Measurements from ENCODE around the gene SETDB1.

SETDB1 gene

GRCh38 chr1:150944856-150945255, 18.7 kb downstream of the SETDB1 start:
- DNase-seq: no peak

- DNase-seq: no peak
Observed at GRCh38 chr1:150954708-150955107, 28.5 kb downstream of the SETDB1 start.

- no peak for DNase-seq
Observed at GRCh38 chr1:150955280-150955679, 29.1 kb downstream of the SETDB1 start.

DNA sequence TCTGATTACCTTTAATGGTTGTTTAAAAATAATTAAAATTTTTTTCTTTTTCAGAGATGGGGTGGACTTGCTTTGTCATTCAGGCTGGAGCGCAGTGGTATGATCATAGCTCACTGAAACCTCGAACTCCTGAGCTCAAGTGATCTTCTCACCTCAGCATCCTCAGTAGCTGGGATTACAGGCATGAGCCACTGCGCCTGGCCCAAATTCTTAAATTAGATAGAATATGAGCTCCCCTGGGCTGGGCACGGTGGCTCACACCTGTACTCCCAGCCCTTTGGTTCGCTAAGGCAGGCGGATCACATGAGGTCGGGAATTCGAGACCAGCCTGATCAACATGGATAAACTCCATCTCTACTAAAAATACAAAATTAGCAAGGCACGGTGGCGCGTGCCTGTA, 31.5 kb downstream of the SETDB1 start:
- no peak for DNase-seq

GRCh38 chr1:150960646-150961045, 34.5 kb downstream of the SETDB1 start:
- DNase-seq: no peak

- DNase-seq: no peak
Observed at GRCh38 chr1:150961756-150962155, 35.6 kb downstream of the SETDB1 start.

GRCh38 chr1:150963321-150964163, 37.4 kb downstream of the SETDB1 start:
- DNase-seq: no peak

DNA sequence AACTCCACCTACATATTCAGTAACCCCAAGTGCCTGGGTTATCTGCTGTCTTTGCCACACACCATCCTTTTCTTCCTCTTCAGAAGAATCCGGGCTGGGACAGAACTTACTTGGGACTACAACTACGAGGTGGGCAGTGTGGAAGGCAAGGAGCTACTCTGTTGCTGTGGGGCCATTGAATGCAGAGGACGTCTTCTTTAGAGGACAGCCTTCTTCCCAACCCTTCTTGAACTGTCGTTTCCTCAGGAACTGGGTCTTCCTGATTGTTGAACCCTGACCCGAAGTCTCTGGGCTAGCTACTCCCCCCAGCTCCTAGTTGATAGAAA, 38.0 kb downstream of the SETDB1 start:
- no peak for DNase-seq

- no peak for DNase-seq
Observed at GRCh38 chr1:150965605-150966004, 39.4 kb downstream of the SETDB1 start.

DNA sequence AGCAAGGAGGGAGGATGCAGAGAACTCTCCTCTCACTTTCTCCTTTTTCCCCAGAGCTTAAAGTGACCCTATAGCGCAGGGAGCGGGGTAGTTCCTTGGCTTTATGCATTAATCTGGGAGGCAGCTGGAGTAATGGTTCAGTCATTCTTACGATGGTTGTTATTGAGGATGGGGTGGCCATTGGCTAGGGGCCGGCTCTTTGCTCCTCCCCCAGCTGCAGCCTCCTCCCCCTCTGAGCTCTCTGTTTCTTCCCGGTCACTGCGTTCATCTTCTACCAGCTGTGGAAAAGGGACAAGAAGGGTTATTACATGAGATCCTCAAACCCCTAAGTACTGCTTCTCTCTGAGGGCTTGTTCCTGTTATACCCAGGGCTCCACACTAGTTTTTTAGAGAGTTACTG, 39.8 kb downstream of the SETDB1 start:
- DNase-seq: no peak

GRCh38 chr1:150967936-150968335, 41.8 kb downstream of the SETDB1 start:
- no peak for DNase-seq

GRCh38 chr1:150968491-150968890, 42.3 kb downstream of the SETDB1 start:
- DNase-seq: no peak

DNA sequence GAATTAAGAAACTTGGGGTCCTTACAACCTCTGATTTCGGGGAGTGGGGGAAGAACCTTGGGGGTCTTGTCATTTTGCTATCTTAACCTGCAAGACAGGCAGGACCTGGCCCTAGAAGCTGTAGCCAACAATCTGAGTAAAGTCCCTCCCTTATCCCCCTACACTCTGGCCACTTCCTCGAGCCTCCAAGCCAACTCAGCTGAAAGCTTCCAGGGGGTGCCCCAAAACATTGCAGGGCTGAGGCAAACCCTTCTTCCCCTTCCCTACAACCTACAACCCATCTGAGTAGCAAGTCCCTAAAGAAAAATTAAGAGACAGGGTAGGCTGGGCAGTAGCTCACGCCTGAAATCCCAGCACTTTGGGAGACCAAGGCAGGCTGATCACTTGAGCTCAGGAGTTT, 43.5 kb downstream of the SETDB1 start:
- DNase-seq: no peak

DNA sequence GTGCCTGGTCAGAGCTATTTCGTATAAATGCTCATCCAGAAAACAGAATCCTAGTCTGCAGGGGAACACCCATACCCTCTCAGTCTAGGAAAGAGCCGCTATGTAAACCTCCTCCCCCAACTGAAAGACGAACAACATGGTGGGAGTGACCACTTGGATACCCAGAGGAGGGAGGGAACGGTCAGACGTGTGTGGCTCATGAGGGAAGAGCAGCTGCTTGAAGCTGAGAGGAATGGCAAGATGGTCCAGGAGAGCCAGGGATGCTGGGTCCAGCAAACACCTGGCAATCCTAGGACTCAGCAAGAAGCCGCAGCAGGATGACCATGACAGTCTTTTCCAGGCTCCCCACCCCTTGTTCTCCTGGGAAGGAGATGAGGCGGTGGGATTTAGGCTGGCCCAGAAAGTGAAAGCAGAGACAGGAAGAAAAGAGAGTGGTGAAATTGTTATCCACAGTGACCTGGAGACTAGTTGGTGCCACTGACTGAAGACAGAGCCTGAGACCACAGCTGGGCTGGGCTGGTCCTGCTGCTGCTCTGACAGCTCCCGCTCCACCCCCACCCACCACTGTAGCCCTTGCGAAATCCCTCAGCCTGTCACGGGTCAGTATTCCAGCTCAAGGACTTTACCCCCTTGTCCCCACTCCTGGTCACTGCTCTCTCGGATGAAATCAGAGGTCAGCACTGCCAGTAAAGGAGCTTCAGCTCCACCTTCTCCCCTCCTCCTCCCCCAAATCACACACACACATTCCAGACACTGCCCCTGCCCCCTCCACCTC, 44.8 kb downstream of the SETDB1 start:
- DNase-seq: no peak

DNA sequence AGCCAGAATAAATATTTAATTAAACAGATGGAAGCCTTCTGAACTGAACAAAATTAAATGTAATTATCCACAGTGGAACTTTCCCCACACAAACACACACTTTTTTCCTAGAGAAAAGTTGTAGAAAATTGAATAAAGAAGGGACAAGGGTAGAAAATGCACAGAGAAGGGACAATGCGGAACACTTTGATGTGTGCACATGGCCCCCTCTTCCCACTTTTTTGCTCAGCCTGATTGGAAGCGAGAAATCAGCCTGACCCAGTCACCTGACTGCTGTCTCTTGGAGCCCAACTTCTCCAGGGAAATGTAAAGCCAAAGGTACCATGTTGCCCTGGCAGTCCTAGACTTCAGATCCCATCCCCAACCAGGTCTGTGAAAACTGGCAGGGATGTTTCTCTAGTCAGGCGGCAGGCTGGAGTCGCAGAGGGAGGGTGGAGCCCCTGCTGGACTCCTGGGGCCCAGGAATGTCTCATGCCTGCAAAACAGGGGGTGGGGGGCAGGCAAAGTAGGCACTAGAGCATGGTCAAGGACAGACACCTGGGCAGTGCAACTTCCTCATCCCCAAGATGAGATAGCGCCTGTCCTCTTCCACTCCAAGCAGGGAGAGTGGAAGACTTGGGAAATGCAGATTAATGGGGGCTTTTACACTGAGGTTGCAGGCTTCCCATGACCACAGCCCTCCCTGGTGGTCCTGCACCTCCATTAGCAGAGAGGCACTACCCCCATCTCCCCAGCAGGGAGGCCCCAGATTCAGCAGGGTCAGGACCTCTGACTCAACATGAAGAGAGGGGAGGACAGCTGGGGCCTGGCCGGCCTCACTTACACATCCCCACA, 45.6 kb downstream of the SETDB1 start:
- no peak for DNase-seq

DNA sequence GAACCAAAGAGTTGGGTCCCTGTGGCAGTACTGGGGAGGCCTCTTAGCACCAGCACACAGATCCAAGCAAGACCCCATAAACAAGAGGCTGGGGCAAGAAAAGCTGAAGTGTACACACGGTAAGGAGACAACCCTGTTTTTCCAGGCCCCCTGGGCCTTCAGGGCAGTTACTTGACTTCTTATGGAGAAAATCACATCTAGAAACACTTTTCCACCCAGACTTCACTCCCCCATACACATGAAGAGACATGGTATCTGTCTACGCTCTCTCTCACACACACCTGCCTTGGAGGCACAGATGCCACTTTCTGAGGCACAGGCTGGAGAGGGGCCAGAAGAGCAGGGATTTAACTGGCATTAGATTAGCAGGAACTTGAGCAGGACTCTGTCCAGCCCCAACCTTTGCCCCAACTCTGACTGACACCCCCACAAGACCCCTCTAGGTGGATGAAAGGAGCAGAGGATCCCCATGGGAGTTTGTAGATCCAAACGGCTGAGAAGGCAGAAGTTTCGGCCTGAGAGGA, 46.3 kb downstream of the SETDB1 start:
- no peak for DNase-seq

GRCh38 chr1:150973258-150973835, 47.2 kb downstream of the SETDB1 start:
- peak in 1 of 2 experiments; percentile 14 for DNase-seq

DNA sequence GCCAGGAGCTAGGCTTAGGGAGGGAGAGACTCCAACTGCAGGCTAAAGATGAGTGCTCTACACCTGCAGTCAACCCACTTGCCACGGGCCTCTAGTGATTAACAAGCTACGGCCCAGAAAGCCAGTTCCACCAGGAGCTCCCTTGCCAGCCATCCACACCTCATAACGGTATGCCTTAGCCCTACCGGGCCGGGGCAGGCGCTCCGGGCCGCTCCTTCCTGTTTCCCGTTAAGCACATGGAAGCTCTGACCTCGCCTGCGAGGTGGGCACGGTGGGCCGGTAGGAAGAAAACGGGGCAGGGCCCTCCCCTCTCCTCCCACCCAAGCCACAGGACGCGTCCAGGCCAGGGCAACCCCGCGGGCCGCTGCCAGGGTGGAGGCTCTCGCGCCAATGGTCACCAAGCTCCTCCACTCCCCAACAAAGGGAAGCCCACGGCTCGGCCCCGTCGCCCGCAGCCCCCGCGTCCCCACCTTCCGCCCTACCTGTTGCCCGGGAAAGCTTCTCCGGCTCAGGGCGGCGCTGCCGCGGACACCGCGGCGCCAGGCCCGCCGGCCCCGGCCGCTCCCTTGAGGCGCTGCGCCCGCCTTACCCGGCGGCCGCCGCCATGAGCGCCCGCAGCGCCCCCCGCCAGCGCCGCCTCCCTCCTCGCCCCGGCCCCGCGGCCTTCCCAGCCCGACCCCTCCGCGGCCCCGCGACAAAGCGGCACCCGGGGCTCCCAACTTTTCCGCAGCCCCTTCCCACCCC, 47.8 kb downstream of the SETDB1 start:
- DNase-seq: peak; percentile 29 to 34

- DNase-seq: peak; percentile 73
Observed at GRCh38 chr1:150974580-150975478, 48.7 kb downstream of the SETDB1 start, which contains the start of gene CERS2. Gene CERS2 (minus strand): TSS chr1:150974835. CDS start chr1:150969090, 5,745 bp downstream.

- no peak for DNase-seq
Observed at GRCh38 chr1:150976401-150976821, 50.2 kb downstream of the SETDB1 start.
